GM06990 (cell line): Measurements from ENCODE around the gene TTC3.
"Not testable (repeated sequence)": the region's sequence is repeated elsewhere in the genome, so short reads cannot be mapped to it uniquely, and the experiment has no call there.

Experiments
- DNase-seq: peaks from one replicate; pipeline ENCODE4 v3.0.0-alpha.2; 2011; ENCODE audit not compliant: insufficient read length; ENCODE audit errors: extremely low read depth
- H3K27me3 ChIP-seq: replicated peaks from 2 replicates; pipeline ENCODE4 v1.6.0; 2011; ENCODE audit warnings: low read length; ENCODE audit not compliant: control insufficient read depth, insufficient read depth
- H3K36me3 ChIP-seq: 2 replicates; pipeline ENCODE4 v1.5.1; 2011; ENCODE audit warnings: low read length; ENCODE audit not compliant: control insufficient read depth, insufficient read depth
- H3K4me3 ChIP-seq: replicated peaks from 2 replicates; pipeline ENCODE4 v1.5.1; 2011; ENCODE audit warnings: low read depth, mild to moderate bottlenecking, control low read depth, low read length
- TF ChIP-seq, protein P1 (sequence below): IDR thresholded peaks from 2 replicates; pipeline ENCODE4 v1.5.1; 2011; ENCODE audit warnings: low read length, control low read depth, mild to moderate bottlenecking, inconsistent platforms; ENCODE audit not compliant: insufficient read depth, poor library complexity, severe bottlenecking

Gene TTC3

GRCh38 chr21:37043818-37044217, 29.2 kb upstream of the TTC3 start:
- DNase-seq: no peak
- TF ChIP-seq, protein P1, sequence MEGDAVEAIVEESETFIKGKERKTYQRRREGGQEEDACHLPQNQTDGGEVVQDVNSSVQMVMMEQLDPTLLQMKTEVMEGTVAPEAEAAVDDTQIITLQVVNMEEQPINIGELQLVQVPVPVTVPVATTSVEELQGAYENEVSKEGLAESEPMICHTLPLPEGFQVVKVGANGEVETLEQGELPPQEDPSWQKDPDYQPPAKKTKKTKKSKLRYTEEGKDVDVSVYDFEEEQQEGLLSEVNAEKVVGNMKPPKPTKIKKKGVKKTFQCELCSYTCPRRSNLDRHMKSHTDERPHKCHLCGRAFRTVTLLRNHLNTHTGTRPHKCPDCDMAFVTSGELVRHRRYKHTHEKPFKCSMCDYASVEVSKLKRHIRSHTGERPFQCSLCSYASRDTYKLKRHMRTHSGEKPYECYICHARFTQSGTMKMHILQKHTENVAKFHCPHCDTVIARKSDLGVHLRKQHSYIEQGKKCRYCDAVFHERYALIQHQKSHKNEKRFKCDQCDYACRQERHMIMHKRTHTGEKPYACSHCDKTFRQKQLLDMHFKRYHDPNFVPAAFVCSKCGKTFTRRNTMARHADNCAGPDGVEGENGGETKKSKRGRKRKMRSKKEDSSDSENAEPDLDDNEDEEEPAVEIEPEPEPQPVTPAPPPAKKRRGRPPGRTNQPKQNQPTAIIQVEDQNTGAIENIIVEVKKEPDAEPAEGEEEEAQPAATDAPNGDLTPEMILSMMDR: no peak
- H3K27me3 ChIP-seq: no peaks in the 10 kb centered on the region
- H3K4me3 ChIP-seq: no peak overlapping the region
- H3K36me3 ChIP-seq: no peaks in the 10 kb centered on the region

- no peak for DNase-seq
- TF ChIP-seq, protein P1: no peak
- Histone ChIP-seq H3K4me3 (no peak overlapping the region), H3K36me3 (no peaks in the 10 kb centered on the region), H3K27me3 (no peaks in the 10 kb centered on the region)
These were observed 28.4 kb upstream of the TTC3 start for GRCh38 chr21:37044643-37045042.

GRCh38 chr21:37045149-37045548, 27.9 kb upstream of the TTC3 start:
- DNase-seq: no peak
- Histone ChIP-seq H3K4me3 (no peak overlapping the region), H3K36me3 (no peaks in the 10 kb centered on the region), H3K27me3 (no peaks in the 10 kb centered on the region)
- TF ChIP-seq, protein P1: no peak

GRCh38 chr21:37045556-37045955, 27.5 kb upstream of the TTC3 start:
- DNase-seq: no peak
- no peaks in the 10 kb centered on the region for H3K27me3 ChIP-seq
- H3K36me3 ChIP-seq: no peaks in the 10 kb centered on the region
- H3K4me3 ChIP-seq: no peak overlapping the region
- TF ChIP-seq, protein P1: no peak

DNA sequence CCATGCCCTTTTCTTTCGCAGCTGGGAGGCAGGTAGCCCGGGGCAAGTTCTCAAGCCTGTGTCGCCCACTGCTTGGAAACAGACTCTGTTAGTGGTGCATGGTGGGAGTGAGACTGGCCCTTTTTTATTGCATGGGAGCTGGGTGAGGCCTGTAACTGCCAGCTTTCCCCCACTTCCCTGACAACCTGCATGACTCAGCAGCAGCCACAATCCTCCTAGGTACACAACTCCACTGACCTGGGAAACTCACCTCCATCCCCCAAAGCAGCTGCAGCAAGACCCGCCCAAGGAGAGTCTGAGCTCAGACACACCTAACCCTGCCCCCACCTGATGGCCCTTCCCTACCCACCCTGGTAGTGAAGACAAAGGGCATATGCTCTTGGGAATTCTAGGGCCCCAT, 26.0 kb upstream of the TTC3 start:
- no peak for DNase-seq
- no peaks in the 10 kb centered on the region for H3K27me3 ChIP-seq
- H3K36me3 ChIP-seq: no peaks in the 10 kb centered on the region
- H3K4me3 ChIP-seq: no peak overlapping the region
- TF ChIP-seq, protein P1: no peak

- not testable (repeated sequence) for H3K4me3 ChIP-seq, H3K27me3 ChIP-seq, H3K36me3 ChIP-seq, DNase-seq
These were observed 23.3 kb upstream of the TTC3 start for GRCh38 chr21:37049741-37050140.
